ENCODE data around the gene REPIN1. TPM values are rescaled to one million over a fixed set of nuclear protein-coding genes. Genes with fewer than 3 reads are reported as not detected.

The REPIN1 gene
- total RNA-seq, 1 donor from 2014 or later: 144 TPM

DNA sequence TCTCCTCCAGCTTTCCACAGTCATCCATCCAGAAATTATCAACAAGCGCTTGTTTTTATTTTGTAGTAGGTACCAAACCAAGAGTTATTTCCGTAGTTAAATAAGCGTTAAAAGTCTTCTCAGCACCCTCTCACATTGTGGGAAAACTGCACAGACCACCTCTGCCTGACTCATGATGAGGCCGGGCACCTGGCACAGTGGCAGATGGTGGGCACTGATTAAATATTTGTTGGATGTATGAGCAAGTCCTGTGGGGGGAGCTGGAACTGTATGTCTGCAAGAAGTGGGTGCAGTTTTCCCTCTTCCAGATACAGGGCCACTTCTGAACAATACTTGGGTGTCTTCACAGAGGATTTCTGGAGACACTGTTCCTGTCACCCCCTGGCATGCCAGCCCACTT lies 5.3 kb upstream of the REPIN1 start:
- Histone ChIP-seq H3K36me3 (ENCODE audit: control insufficient read depth, insufficient read depth, low read length) (no peaks in the 10 kb centered on the region), H3K27me3 (ENCODE audit: control insufficient read depth, insufficient read depth, low read length) (no peaks in the 10 kb centered on the region), H3K4me3 (ENCODE audit: low read depth, low read length) (no peak overlapping the region)
- TF ChIP-seq, protein P1, sequence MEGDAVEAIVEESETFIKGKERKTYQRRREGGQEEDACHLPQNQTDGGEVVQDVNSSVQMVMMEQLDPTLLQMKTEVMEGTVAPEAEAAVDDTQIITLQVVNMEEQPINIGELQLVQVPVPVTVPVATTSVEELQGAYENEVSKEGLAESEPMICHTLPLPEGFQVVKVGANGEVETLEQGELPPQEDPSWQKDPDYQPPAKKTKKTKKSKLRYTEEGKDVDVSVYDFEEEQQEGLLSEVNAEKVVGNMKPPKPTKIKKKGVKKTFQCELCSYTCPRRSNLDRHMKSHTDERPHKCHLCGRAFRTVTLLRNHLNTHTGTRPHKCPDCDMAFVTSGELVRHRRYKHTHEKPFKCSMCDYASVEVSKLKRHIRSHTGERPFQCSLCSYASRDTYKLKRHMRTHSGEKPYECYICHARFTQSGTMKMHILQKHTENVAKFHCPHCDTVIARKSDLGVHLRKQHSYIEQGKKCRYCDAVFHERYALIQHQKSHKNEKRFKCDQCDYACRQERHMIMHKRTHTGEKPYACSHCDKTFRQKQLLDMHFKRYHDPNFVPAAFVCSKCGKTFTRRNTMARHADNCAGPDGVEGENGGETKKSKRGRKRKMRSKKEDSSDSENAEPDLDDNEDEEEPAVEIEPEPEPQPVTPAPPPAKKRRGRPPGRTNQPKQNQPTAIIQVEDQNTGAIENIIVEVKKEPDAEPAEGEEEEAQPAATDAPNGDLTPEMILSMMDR (IDR thresholded peaks at IDR 0.05; ENCODE audit: insufficient read depth, low read length, poor library complexity, severe bottlenecking): no peak
- DNase-seq (ENCODE audit: low read depth): no peak

DNA sequence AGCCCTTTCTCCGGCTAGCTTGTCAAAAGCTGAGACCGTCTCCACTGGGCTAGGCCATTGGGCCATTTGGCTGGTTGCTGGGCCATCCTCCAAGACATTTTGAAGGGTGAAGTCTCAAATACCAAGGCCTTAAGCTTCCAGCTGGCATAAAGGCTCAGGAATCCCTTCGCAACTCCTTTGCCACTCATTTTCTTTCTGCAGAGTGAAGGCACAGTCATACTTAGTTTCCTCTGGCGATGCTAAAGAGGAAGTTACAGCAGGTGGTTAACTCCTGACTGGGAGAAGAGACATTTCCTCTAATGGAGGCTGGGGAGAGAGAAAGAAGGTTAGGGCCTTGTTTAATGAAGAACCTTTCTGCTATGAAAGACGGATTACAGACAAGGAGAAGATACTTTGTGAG lies 4.8 kb upstream of the REPIN1 start:
- H3K36me3 ChIP-seq (ENCODE audit: control insufficient read depth, insufficient read depth, low read length): no peaks in the 10 kb centered on the region
- TF ChIP-seq, protein P1 (IDR thresholded peaks at IDR 0.05; ENCODE audit: insufficient read depth, low read length, poor library complexity, severe bottlenecking): no peak
- DNase-seq (ENCODE audit: low read depth): no peak
- no peak overlapping the region for H3K4me3 ChIP-seq (ENCODE audit: low read depth, low read length)
- H3K27me3 ChIP-seq (ENCODE audit: control insufficient read depth, insufficient read depth, low read length): no peaks in the 10 kb centered on the region

DNA sequence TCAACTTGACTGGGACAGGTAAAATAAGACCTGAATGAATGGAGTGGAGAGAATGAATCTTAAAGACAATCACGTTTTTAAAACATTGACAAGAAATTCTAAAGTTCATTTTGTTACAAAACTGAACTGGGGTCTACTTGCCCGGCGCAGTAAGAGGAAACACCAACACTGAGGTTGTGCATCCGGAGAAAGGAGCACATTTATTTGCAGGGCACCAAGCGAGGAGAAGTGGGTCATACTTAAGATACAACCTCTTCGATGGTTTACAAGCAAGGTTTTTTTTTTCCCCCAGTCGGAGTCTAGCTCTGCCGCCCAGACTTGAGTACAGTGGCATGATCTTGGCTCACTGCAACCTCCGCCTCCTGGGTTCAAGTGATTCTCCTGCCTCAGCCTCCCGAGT lies 3.4 kb upstream of the REPIN1 start:
- TF ChIP-seq, protein P1 (IDR thresholded peaks at IDR 0.05; ENCODE audit: insufficient read depth, low read length, poor library complexity, severe bottlenecking): no peak
- H3K27me3 ChIP-seq (ENCODE audit: control insufficient read depth, insufficient read depth, low read length): no peaks in the 10 kb centered on the region
- no peaks in the 10 kb centered on the region for H3K36me3 ChIP-seq (ENCODE audit: control insufficient read depth, insufficient read depth, low read length)
- no peak for DNase-seq (ENCODE audit: low read depth)
- no peak overlapping the region for H3K4me3 ChIP-seq (ENCODE audit: low read depth, low read length)

DNA sequence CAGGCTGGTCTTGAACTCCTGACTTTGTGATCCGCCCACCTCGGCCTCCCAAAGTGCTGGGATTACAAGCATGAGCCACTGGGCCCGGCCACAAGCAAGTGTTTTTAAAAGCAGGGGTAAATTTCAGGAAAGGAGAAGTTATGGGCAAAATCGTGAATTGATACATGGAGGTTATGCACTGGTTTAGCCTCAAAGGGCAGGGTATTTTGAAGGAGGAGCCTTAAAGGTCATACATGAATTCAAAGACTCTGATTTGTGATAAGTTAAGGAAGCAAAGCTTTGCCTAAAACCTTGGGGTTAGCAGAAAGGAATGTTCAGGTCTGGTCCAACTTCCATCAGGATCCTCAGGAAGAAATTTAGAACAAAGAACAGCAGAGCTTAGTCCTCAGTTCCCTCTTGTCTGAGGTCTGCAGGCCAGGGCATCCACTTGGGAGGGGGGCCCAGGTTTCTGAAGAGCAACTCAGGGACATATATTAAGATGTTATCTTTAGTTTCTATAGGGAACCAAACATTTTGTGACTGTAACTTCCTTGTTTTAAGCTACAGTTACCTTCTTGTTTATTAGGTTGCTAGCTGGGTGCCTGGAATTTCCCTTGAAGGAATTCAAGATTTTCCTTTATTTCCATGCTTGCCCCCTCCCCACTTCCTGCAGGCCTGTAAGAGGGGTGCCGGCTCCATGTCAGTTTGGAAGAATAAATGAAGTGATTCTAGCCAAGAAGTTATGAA lies 2.8 kb upstream of the REPIN1 start:
- Histone ChIP-seq H3K4me3 (ENCODE audit: low read depth, low read length) (no peak overlapping the region), H3K27me3 (ENCODE audit: control insufficient read depth, insufficient read depth, low read length) (no peaks in the 10 kb centered on the region), H3K36me3 (ENCODE audit: control insufficient read depth, insufficient read depth, low read length) (no peaks in the 10 kb centered on the region)
- DNase-seq (ENCODE audit: low read depth): no peak
- TF ChIP-seq, protein P1 (IDR thresholded peaks at IDR 0.05; ENCODE audit: insufficient read depth, low read length, poor library complexity, severe bottlenecking): no peak

DNA sequence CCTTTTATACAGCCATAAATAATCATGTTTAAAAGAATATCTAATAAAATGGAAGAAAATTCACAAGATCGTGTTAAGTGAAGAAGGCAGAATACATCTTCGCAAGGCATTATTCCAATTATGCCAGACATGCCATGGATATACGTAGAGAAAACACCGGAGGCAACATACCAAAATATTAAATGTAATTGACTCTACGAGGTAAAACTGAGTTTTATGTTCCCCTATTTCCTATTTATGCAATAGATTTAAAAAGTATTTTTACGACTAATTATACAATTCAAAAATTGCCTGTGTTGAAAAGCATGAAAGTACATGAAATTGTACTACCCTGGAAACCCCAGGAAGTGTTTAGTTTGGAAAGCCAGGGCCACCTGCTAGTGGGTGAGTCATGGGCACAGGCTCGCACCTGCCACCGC lies 936 bp upstream of the REPIN1 start:
- no peak for DNase-seq (ENCODE audit: low read depth)
- Histone ChIP-seq H3K36me3 (ENCODE audit: control insufficient read depth, insufficient read depth, low read length) (no peaks in the 10 kb centered on the region), H3K4me3 (ENCODE audit: low read depth, low read length) (no peak overlapping the region), H3K27me3 (ENCODE audit: control insufficient read depth, insufficient read depth, low read length) (no peaks in the 10 kb centered on the region)
- TF ChIP-seq, protein P1 (IDR thresholded peaks at IDR 0.05; ENCODE audit: insufficient read depth, low read length, poor library complexity, severe bottlenecking): no peak
